CD4-positive, alpha-beta T cell treated with Interleukin-4 for 4 hours (primary cell): ENCODE data around the gene RNLS.

Experiments used
- DNase-seq: peaks from one replicate; pipeline ENCODE4 v3.0.0-alpha.2; 2020

The RNLS gene

DNA sequence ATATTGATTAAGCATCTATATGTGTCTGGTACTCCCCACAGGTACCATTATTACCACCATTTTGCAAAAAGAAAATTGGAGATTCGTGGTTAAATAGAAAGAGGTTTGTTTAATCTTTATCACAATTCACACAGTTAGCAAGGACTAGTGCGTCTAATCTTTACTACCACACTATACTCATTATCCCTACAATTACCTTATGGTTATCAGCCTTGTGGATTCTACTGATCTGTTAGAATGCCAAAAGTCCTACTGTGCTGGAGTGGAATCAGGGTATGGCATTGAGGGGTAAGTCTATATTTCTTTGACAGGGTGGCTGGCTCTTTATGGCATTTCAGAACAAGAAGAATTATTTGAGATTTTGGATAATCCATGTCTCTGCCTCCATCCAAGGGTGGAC is 156.1 kb downstream of the RNLS start:
- no peak for DNase-seq

- DNase-seq: no peak
These were observed 158.2 kb downstream of the RNLS start for GRCh38 chr10:88424881-88425280.

DNA sequence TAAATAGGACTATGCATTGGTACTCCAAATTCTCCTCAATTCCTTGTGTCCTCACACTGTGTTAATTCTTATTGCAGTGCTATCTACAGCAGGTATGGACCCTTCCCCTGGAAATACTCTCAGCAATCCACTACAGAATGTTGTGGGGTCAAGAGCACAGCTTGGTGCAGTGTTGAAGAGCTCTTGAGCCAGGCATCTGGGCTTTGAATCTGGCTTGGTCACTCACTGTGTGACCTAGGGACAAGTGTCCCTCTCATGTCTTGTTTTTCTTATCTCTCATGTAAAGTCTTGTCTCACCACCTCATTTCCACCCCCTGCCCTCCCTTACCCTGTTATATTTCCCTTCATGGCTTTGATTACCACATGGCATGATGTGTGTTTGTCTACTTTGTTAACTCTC is 159.4 kb downstream of the RNLS start:
- no peak for DNase-seq

- no peak for DNase-seq
These were observed 161.5 kb downstream of the RNLS start for GRCh38 chr10:88421590-88421989.

DNA sequence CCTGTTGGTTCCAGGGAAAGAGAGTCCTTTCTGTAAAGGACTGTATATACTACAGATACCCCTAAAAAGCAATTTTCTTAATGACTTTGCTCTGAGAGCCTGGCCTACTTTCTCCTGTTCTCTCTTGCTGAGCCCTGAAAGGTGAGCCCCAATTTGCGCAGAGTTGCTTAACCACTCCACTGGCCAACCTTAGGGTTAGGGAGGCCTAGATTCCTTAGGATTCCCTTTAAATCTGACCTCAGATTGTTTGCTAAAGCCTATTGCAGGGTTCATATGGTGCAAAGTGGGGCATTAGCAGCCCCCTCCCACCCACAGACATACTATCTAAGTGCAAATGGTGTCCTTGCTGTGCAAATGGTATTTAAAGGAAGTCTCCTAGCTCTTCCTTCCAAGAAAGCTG is 164.2 kb downstream of the RNLS start:
- no peak for DNase-seq

DNA sequence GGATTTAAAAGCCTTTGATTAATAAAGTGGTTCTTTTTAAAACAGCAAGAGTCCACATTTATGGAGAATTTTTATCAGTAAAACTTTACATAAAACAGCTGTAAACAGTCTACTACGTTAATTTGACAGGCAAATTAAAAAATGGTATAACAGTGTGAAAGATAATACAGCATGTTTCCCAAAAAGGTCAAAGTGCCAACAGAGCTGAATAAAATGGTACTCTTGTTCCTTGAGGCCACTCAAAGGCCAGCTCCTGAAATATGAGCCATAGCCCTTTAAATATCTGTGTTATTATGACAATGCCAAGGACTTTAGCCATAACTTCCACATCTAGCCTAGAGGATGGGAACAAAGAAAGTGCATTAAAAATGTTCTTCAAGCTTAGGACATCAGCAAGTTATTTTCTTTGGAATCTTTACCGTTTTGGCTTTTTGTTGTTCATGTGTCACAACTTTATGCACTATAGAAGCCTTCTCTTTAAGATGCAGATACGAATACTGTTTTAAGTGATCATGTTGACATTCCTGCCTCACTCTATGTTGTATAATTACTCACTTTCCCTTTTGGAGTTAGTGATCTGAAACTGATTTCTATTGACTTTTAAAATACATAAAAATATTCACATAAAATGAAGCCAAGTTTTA is 165.6 kb downstream of the RNLS start:
- DNase-seq: no peak

DNA sequence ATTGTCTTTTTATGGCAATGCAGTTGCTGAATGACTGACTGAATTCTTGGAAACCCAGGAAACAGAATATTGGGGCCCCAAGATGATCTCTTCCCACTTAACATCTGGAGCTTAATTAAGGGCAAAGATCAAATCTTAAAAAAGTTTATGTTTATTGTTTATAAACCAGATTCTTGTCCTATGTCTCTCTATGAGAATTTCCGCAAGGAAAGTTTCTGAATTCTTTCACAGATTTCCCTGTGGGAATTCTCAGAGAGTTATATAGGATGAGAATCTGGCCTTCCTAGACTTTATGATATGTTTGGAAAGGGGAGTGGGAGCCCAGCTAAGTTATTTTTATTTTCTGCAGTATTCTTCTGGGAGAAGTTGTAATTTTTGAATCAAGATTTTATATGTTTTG is 166.3 kb downstream of the RNLS start:
- DNase-seq: no peak

- no peak for DNase-seq
These were observed 167.5 kb downstream of the RNLS start for GRCh38 chr10:88415533-88416130.

GRCh38 chr10:88413412-88413811 is 169.7 kb downstream of the RNLS start:
- DNase-seq: no peak

DNA sequence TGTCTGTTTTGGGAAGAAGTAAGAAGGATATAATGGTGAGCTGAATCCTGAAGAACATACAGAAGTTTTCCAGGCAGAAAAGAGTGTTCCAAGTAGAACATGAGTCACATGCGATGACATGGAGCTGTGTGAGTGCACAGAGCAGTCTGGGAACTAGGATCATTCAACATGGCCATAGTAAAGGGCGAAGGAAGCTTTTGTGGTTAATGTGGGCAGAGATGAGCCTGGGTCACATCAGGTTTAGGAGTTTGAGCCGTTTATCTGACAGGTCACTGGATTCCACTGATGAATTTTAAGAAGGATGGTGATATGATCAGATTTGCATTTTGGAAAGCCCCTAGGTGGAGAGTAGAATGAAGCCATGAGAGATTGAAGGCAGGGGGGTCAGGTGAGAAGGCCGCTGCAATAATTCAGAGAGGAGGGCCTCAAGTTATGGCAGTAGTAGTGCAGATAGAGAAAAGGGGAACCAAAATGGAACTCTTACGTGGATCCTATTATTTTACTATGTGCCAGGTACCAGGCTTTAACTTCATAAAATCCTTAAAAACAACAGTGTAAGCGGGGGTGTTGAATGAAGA is 171.3 kb downstream of the RNLS start:
- DNase-seq: no peak

DNA sequence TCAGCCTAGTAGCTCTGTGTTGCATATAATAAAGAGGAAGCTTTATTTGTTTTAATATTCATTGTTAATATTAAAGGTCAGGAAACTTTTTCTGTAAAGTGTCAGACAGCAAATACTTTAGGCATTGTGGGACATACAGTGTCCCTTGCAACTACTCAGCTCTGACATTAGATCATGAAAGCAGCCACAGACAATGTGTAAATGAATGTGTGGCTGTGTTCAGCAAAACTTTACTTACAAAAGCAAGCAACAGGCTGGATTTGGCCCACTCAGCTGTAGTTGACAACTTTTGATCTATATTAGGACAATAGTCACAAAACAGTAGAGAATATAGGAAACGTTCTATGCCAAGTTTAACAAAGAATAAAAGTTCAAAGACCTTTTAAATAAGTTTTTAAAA is 173.3 kb downstream of the RNLS start:
- no peak for DNase-seq

GRCh38 chr10:88409236-88409635 is 173.9 kb downstream of the RNLS start:
- no peak for DNase-seq

DNA sequence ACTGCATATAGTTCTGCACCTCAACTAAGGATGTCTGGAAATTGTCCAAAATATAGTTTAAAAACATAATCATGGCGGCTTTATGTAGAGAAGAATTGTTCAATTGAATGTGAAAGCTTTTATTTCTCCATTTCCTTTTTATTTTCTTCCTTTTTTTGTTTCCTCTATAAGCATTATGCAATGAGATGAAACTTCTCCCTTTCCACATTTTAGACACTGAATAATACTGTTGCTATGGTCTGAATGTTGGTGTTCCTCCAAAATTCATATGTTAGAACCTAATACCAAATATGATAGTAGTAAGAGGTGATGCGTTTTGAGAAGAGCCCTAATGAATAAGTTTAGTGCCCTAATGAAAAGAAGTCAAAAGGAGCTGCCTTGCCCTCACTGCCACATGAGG is 175.0 kb downstream of the RNLS start:
- no peak for DNase-seq

DNA sequence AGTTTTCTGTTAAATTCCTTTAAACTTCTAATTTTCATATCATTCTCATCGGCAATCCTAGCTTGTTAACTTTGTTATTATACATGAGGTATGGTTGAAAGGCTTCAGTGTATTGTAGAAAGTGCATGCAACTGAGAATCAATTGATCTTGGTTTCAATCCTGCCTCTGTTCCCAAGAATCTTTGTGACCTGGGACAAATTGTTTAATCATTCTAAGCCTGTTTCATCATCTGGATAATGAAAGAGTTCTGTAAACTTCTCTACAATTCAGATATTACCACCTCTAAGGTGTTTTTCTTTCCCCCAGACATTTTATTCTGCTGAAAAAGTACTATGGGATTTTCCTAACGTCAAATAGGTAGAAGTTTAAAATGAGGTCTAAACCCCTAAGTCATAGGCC is 179.0 kb downstream of the RNLS start:
- DNase-seq: no peak

DNA sequence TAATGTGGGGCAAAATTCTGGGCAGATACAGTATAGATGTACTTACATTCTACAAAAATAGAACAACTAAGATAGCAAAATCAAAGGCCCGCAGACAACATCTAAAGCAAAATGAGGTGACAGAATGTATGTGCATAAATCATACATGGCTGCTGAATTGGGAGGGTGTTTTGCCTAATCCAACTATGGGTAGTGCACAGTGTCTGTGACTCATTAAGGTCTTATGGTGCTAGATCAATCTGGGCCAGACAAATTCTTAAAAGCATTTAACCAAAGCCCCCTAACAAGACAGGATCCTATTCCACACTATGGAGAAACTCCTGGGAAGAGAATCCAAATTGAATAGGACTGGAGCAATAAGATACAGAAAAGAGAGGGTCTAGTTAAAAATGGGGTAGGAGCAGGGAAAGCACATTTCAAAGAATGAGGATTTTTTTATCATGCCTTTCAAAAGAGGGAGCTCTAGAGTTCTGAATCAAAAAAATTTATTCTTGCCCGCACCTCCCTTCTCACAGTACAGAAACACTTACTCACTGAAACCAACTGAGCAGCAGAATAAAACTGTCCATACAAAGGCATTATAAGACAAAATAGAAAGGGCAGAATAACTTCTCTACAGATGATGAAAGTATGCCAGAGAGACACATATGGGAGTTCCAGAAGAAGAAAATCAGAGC is 181.3 kb downstream of the RNLS start:
- DNase-seq: no peak

DNA sequence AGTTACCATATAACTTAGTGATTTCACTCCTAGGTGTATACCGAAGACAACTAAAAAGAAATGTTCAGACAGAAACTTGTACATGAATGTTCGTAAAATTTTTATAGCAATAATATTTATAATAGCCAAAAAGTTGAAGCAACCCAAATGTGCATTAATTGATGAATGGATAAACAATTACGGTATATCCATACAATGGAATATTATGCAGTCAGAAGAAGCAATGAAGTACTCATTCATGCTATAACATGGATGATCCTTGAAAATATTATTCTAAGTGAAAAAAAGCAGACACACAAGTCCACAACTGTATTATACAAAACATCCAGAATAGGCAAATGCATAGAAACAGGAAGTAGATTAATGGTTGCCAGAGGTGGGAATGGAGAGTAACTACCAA is 183.9 kb downstream of the RNLS start:
- DNase-seq: no peak

DNA sequence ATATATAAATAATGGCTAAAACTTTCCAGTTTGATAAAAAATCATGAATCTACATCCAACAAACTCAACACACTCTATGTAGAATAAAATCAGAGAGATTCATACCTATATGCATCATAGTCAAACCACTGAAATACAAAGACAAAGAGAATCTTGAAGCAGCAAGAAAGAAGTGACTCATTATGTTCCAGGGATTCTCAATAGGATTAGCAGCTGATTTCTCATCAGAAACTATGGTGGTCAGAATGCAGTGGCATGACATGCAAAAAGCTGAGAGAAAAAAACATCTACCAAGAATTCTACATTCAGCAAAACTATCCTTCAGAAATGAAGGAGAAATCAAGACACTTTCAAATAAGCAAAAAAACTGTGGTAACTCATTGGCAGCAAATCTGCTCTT is 187.4 kb downstream of the RNLS start:
- no peak for DNase-seq

DNA sequence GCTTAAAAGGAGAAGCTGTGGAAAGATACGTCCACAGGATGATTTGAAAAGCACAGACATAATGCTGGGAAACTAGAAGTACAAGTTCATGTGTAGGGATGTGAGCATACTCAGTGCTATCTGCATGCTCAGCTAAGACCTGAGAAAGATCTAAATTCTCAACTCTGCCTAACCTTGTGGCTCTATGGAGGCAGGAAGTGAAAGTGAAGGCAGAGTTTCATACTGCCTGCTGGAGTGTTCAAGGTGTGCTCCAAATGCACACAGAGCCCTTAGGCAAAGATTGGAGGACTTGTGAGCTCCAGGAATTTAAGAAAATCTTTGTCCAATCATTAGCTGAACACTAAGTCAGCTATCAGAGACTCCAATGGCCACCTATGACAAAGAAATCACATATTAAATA is 190.9 kb downstream of the RNLS start:
- DNase-seq: peak; percentile 25

DNA sequence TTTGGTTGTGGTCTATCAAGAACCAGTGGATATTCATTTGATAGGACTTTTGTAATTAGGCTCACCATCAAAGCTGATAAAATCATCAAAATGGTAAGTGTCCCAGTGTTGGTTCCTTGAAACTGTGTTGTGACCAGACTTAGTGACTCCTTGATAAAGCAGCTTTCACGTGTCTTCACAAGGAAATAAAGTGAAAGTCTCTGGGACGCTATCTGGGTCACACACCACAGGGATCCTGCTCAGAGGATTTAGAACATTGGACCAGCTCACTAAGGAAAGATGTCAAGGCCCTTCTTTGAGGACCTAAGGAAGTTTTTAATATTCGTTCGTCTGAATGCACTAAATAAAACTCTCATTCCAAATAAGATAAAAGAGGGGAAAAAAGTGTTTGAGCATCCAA is 193.1 kb downstream of the RNLS start:
- no peak for DNase-seq

DNA sequence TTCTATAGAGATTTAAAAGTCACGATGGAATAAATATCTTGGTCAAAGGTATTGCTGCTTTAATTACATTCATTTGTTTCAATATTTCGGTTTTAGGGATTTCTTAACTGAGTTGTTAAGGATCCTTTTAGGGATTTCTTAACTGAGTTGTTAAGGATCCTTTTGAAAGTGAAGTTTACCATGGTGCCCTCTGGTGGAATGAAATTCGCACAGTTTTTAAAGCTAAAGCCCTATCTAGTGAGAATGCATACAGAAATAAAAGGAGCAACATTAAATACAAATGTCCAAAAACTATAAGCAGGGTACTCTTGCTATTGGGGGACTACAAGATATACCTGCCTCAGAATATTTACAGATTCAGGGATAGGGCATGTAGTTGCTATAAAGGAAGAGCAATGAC is 193.7 kb downstream of the RNLS start:
- DNase-seq: peak; percentile 64

DNA sequence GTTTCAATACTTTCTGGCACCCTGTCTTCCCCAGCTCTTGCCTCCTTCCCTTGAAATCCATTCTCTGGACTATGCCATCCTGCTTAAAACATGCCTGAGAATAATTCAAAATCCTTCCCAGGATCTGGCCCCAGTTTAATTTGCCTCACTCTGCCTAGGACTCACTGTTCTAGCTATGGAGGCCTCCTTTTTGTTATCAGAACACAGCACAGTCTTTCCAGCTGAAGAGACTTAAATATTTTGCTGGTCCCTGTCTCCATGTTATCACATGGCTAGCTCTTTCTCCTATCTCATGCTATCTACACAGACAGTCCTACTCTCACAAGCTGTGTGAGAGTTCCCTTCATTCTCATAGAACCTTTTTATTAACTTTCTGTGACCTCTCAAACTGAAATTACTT is 194.8 kb downstream of the RNLS start:
- DNase-seq: no peak

- DNase-seq: peak; percentile 26
These were observed 196.0 kb downstream of the RNLS start for GRCh38 chr10:88386821-88387773.

DNA sequence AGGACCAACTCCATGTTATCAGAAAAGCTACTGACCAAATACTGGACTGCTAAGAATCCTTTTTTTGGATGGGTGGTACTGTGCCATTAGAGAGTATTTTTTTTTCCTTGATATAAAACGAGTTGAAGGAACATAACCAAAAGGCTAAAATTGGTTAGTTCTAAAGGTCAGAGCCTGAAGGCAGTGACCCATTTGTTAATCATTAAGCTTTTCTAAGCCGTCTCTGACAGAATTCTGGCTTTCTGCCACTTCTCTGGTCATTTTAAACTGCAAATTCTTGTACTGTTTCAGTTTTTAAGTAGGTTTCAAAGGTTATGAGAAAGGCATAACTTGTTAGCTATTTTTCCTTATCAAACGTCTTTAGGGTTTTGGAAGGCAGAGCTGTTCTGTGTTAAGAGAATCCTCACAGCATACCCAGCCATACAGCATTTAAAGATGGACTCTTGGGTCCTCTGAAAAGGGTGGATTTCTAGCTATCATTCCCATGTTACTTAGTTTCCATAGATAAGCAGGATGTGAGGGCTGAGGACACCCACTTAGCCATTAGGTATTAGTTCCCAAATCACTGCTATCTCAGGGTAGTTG is 196.8 kb downstream of the RNLS start:
- DNase-seq: no peak
